ENCODE measurements around the gene CASKIN1.

GRCh38 chr16:2197765-2198164 is 1.4 kb upstream of the CASKIN1 start:
- TF ChIP-seq ZNF274 (IDR thresholded peaks at IDR 0.05; ENCODE audit: low read depth, low read length): no peak
- no peak for TF ChIP-seq SUZ12 (IDR thresholded peaks at IDR 0.05; ENCODE audit: extremely low read depth, insufficient read depth, insufficient read length)
- no peak for TF ChIP-seq YY1 (IDR thresholded peaks at IDR 0.05; ENCODE audit: insufficient read depth, insufficient read length)

Data from NT2/D1 (cell line).